Retinal pigment epithelial cell (primary cell): ENCODE results near the gene TLR3.

Experiments used
- DNase-seq: peaks from one replicate; pipeline ENCODE4 v3.0.0-alpha.2; 2010; ENCODE audit warnings: low read depth
- H3K4me3 ChIP-seq: 2 replicates; pipeline ENCODE4 v1.5.1; 2011; ENCODE audit warnings: mild to moderate bottlenecking, low read length, control low read depth, moderate library complexity
- TF ChIP-seq, protein P1 (sequence below): conservative IDR thresholded peaks from 2 replicates; pipeline ENCODE4 v1.5.1; 2011; ENCODE audit warnings: low read depth, low read length, control low read depth, inconsistent platforms

Gene TLR3

DNA sequence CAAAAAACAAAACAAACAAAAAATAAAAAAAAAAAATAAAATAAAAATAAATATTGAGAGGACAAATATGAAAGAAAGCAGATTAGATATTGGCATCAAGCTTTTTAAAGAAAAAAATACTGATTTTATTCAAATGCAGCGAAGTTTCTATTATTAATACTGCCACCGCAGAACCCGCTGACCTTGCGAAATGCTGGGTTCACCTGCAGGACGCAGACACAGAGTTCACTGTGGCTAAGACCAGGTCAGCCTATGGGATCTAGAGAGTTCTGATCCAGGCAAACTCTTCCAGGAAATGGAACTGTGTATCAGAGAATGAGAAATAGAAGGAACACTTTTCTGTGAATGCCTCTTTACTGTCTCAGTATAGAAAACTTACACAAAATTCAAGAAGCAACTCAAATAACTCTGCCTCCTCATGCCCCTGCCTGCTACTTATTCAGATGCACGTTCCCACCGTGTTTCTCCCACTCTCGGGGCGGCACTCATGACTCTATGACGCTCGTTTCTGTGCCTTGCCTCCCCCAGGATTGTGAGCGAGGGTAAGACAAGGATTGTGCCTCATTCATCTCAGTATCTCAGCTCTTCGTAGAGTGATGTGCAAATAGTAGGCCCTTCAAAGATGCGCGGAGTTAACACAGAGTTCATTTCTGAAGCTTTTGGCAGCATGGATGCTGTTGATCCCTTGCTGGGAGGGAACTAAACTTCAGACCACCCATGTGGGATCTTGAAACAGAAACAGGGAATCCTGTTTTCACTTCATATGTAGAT is 44.1 kb upstream of the TLR3 start:
- H3K4me3 ChIP-seq, result no peak overlapping the region
- TF ChIP-seq, protein P1, sequence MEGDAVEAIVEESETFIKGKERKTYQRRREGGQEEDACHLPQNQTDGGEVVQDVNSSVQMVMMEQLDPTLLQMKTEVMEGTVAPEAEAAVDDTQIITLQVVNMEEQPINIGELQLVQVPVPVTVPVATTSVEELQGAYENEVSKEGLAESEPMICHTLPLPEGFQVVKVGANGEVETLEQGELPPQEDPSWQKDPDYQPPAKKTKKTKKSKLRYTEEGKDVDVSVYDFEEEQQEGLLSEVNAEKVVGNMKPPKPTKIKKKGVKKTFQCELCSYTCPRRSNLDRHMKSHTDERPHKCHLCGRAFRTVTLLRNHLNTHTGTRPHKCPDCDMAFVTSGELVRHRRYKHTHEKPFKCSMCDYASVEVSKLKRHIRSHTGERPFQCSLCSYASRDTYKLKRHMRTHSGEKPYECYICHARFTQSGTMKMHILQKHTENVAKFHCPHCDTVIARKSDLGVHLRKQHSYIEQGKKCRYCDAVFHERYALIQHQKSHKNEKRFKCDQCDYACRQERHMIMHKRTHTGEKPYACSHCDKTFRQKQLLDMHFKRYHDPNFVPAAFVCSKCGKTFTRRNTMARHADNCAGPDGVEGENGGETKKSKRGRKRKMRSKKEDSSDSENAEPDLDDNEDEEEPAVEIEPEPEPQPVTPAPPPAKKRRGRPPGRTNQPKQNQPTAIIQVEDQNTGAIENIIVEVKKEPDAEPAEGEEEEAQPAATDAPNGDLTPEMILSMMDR, result no peak
- DNase-seq, result no peak

GRCh38 chr4:186025408-186025690 is 43.6 kb upstream of the TLR3 start:
- TF ChIP-seq, protein P1, result no peak

GRCh38 chr4:186027405-186027804 is 41.6 kb upstream of the TLR3 start:
- no peak for DNase-seq
- no peak overlapping the region for H3K4me3 ChIP-seq
- TF ChIP-seq, protein P1, result no peak

More at GRCh38 chr4:186025408-186025690, 43.6 kb upstream of the TLR3 start:
- DNase-seq, result no peak
- no peak overlapping the region for H3K4me3 ChIP-seq

DNA sequence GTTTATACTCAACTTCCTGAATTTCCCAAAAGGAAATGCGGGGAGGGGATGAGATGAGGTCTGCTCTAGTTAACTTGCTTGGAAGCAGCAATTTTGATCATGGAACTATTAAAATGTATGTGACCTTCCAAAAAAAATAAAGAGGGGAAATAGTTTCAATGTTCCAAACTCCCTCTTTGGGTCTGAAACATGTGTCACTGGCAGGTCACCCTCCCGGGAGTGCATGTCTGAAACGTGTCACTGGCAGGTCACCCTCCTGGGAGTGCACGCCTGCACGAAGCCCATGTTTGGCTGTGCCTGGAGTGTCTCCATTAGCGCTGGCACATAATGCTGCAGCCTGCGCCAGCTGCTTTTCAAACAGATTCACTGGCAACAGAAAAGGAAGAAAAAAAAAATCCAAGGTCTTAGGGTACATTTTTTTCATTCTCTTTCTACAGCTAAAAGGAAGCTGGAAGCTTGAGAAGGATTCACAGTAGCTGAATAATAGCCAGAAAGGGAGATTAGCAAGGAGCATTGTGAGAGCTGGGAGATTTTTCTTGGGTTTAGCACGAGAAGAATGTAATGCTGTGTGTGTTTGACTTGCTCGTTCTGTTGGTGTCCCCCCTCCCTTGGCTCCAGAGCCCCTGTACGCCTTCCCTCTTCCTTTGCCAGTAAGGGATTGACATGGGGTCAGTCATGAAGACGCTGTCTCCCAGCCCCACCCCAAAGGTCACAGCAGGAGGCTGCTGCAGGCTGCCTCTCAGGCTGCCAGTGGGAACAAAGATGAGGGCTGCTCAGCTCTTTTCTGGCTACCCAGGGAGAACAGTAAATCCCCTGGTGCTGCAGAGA is 39.2 kb upstream of the TLR3 start:
- peak overlapping the region; percentile 28 for H3K4me3 ChIP-seq
- DNase-seq, result peak; percentile 95
- TF ChIP-seq, protein P1, result no peak

DNA sequence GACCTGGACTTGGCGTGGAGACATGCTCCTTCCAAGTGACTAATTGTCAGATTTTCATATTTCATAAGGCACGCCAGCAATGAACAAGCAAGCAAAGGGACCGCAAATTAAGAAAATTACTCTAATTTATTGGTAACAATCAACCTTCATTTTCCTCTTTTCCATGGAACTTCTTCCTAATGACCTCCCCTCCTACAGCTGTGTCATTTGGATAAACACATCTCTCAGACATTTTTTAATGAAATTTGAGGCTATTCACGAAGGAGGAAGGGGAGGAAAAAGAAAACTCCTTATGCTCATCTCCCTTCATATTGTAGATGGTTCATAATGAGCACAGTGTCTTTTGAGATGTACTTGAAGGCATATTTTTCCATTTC is 38.6 kb upstream of the TLR3 start:
- TF ChIP-seq, protein P1, result no peak
- no peak for DNase-seq
- H3K4me3 ChIP-seq, result peak overlapping the region; percentile 28

GRCh38 chr4:186030795-186031194 is 38.2 kb upstream of the TLR3 start:
- peak overlapping the region; percentile 28 for H3K4me3 ChIP-seq
- DNase-seq, result no peak
- TF ChIP-seq, protein P1, result no peak

GRCh38 chr4:186032259-186032658 is 36.7 kb upstream of the TLR3 start:
- DNase-seq, result no peak
- TF ChIP-seq, protein P1, result peak; percentile 54
- H3K4me3 ChIP-seq, result no peak overlapping the region
